Fibroblast of mammary gland (primary cell): Measurements from ENCODE around the gene ZNF106.

Experiments used
- DNase-seq: peaks from one replicate; pipeline ENCODE4 v3.0.0-alpha.2; 2010; ENCODE audit warnings: low read depth
- H3K4me3 ChIP-seq: 2 replicates; pipeline ENCODE4 v1.5.1; 2011; ENCODE audit warnings: low read depth, mild to moderate bottlenecking, low read length, moderate library complexity; ENCODE audit not compliant: control insufficient read depth
- TF ChIP-seq, protein P1 (sequence below): conservative IDR thresholded peaks from 2 replicates; pipeline ENCODE4 v1.5.1; 2011; ENCODE audit warnings: low read depth, low read length, inconsistent platforms; ENCODE audit not compliant: control insufficient read depth, insufficient read depth

The ZNF106 gene

GRCh38 chr15:42448281-42448680 is 42.7 kb downstream of the ZNF106 start:
- H3K4me3 ChIP-seq: no peak overlapping the region
- DNase-seq: no peak
- TF ChIP-seq, protein P1, sequence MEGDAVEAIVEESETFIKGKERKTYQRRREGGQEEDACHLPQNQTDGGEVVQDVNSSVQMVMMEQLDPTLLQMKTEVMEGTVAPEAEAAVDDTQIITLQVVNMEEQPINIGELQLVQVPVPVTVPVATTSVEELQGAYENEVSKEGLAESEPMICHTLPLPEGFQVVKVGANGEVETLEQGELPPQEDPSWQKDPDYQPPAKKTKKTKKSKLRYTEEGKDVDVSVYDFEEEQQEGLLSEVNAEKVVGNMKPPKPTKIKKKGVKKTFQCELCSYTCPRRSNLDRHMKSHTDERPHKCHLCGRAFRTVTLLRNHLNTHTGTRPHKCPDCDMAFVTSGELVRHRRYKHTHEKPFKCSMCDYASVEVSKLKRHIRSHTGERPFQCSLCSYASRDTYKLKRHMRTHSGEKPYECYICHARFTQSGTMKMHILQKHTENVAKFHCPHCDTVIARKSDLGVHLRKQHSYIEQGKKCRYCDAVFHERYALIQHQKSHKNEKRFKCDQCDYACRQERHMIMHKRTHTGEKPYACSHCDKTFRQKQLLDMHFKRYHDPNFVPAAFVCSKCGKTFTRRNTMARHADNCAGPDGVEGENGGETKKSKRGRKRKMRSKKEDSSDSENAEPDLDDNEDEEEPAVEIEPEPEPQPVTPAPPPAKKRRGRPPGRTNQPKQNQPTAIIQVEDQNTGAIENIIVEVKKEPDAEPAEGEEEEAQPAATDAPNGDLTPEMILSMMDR: no peak

- H3K4me3 ChIP-seq: no peak overlapping the region
- TF ChIP-seq, protein P1: no peak
- DNase-seq: no peak
Measured at GRCh38 chr15:42447599-42447998, 43.3 kb downstream of the ZNF106 start.

GRCh38 chr15:42445551-42445950 is 45.4 kb downstream of the ZNF106 start:
- H3K4me3 ChIP-seq: no peak overlapping the region
- no peak for DNase-seq
- TF ChIP-seq, protein P1: no peak

GRCh38 chr15:42444415-42445063 is 46.4 kb downstream of the ZNF106 start:
- no peak overlapping the region for H3K4me3 ChIP-seq
- TF ChIP-seq, protein P1: no peak
- no peak for DNase-seq

GRCh38 chr15:42427429-42428223 is 63.3 kb downstream of the ZNF106 start:
- no peak overlapping the region for H3K4me3 ChIP-seq
- TF ChIP-seq, protein P1: no peak
- peak; percentile 93 for DNase-seq

DNA sequence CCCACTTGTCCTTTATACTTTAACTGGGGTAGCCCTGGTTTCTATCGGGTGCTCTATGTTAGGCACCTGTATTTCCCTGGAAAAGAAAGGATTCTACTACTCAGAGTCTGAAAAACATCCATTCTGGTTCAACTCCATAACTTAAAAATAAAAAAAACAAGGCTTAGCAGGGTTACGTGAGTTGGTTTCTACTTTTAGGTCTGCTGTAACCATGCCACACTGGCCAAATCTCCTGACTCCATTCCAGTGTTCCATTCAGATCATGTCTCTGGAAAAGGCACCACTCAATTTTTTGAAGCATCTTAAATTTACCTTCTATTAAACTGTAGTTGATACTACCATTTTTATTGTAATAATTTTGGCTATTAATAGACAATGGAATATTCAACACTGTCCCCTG is 69.6 kb downstream of the ZNF106 start:
- no peak for DNase-seq
- TF ChIP-seq, protein P1: no peak
- H3K4me3 ChIP-seq: no peak overlapping the region

GRCh38 chr15:42419369-42419768 is 71.6 kb downstream of the ZNF106 start:
- no peak for DNase-seq
- H3K4me3 ChIP-seq: no peak overlapping the region
- TF ChIP-seq, protein P1: no peak
